ENCODE measurements around the gene PSMB8.

The PSMB8 gene

DNA sequence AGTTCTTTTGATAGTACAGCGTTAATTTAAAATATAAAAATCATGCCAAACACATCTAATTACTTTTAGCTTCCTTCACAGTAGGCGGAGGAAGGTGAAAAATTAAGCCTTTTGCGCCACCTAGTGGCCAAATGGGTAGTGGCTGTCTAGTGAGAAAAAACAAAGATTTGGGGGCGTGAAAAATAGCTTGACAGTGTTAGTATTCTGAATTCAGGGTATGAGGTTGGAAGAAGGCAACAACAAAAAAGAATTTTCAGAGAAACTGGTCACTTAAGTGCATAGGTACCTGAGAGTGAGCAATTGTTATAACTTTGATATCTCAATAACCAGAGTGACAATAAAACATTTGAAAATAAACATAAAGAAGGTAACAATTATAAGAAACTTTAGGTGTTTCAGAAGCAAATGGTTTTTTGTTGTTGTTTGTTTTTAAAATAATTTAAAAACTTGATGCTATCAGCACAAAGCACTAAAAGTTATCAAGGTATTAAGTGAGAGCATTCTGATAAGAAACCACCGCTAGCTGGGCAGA is 24.5 kb upstream of the PSMB8 start:
- Mint-ChIP-seq H3K27ac (no peak overlapping the region), H3K4me1 (ENCODE audit: low read depth) (peaks cover 16% of the 10 kb centered on the region), H3K9me3 (no peaks in the 10 kb centered on the region), H3K27me3 (peaks cover 24% of the 10 kb centered on the region), H3K36me3 (ENCODE audit: low read depth) (no peaks in the 10 kb centered on the region), H3K4me3 (no peak overlapping the region)
- intact Hi-C loops (cut with micrococcal nuclease): loop anchor here (1.0 to 10.0 kb wide), 4 partner anchors 30 to 456 kb away; partner anchors contain the start of gene TAP2

DNA sequence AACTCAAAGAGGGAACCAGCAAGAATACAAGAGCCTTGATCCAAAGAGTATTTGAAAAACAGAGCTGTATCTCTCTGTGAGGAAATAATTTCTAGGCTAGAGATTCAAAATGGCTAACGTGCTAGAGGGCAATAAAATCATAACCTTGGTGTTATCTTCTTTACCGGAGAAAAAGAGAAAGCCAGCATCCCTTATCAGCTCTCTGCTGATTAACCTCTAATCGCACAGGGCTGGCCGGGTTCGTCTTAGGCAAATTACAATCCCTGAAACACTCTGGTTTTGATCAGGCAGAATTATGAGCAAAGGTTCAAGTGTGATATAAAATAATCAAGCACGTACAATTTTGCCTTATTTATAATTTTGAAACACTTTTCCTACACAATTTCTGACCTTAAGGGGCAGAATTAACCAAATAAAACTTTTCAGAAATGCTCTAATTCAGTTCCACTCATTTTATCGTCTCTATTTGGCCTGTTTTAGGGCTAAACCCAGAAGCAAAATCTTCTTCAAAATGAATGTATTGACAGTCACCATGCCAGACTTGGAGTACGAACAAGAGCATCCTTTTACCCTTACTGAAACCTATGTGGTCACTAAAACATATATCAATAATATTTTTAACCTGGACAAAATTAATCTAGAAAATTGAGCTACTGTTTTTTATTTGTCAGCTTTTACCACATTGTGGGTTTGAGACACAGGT is 23.9 kb upstream of the PSMB8 start:
- Mint-ChIP-seq H3K36me3 (ENCODE audit: low read depth) (no peaks in the 10 kb centered on the region), H3K4me1 (ENCODE audit: low read depth) (peaks cover 22% of the 10 kb centered on the region), H3K27ac (no peak overlapping the region), H3K4me3 (no peak overlapping the region), H3K27me3 (peaks cover 21% of the 10 kb centered on the region), H3K9me3 (no peaks in the 10 kb centered on the region)
- intact Hi-C loops (cut with micrococcal nuclease): loop anchor here (1.0 to 10.0 kb wide), 4 partner anchors 29 to 455 kb away; partner anchors contain the start of gene TAP2

- Mint-ChIP-seq H3K4me3 (no peak overlapping the region), H3K9me3 (no peaks in the 10 kb centered on the region), H3K27ac (no peak overlapping the region), H3K36me3 (ENCODE audit: low read depth) (no peaks in the 10 kb centered on the region), H3K4me1 (ENCODE audit: low read depth) (peaks cover 24% of the 10 kb centered on the region), H3K27me3 (peaks cover 19% of the 10 kb centered on the region)
- intact Hi-C loops (cut with micrococcal nuclease): loop anchor here (5.0 to 10.0 kb wide), 3 partner anchors 45 to 455 kb away; no protein-coding TSS in a partner anchor
Observed at GRCh38 chr6:32867022-32867477, 23.2 kb upstream of the PSMB8 start.

- Mint-ChIP-seq H3K4me1 (ENCODE audit: low read depth) (peaks cover 24% of the 10 kb centered on the region), H3K36me3 (ENCODE audit: low read depth) (peaks cover 6% of the 10 kb centered on the region), H3K27me3 (peaks cover 13% of the 10 kb centered on the region), H3K27ac (no peak overlapping the region), H3K4me3 (no peak overlapping the region), H3K9me3 (no peaks in the 10 kb centered on the region)
- intact Hi-C loops (cut with micrococcal nuclease): loop anchor here (5.0 to 10.0 kb wide), 3 partner anchors 44 to 454 kb away; no protein-coding TSS in a partner anchor
Observed at GRCh38 chr6:32865724-32866443, 22.0 kb upstream of the PSMB8 start.

DNA sequence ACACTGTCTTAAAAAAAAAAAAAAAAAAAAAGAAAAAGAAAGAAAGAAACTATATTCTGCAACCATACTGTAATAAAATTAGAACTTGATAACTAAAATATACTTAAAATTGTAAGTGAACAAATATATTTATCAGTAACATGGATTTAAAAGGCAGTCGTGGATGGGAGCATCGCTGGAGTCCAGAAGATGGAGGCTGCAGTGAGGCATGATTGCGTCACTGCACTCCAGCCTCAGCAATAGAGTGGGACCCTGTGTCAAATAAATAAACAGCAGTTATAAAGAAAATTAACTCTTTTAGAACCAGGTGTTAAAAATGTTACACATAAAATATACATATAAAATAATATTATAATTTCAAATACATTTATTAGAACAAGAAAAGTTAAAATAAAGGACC is 18.9 kb upstream of the PSMB8 start:
- Mint-ChIP-seq H3K36me3 (ENCODE audit: low read depth) (peaks cover 38% of the 10 kb centered on the region), H3K27me3 (no peaks in the 10 kb centered on the region), H3K9me3 (no peaks in the 10 kb centered on the region), H3K27ac (no peak overlapping the region), H3K4me3 (no peak overlapping the region), H3K4me1 (ENCODE audit: low read depth) (peaks cover 36% of the 10 kb centered on the region)
- intact Hi-C loops (cut with micrococcal nuclease): loop anchor here (10.0 kb wide), 1 partner anchor 158 kb away; no protein-coding TSS in a partner anchor

DNA sequence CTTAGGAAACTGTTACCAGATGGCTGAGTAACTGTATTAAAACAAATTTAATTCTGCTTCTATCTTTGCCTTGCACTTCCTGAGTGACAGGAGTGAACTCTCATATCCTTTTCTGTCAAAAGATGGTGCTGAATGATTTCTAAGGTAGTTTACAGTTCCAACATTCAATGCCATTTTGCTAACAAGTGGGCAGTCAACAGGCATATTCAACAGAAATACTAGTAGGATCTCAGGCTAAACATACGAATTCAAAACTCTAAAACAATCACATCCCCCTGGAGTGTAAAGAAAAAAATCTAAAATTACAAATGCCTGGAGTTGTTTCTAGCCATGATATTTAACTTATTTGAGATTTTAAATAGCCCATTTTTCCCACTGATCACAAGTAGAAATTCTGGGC is 16.8 kb upstream of the PSMB8 start:
- intact Hi-C loops (cut with micrococcal nuclease): loop anchor here (10.0 kb wide), 1 partner anchor 156 kb away; no protein-coding TSS in a partner anchor
- Mint-ChIP-seq H3K27me3 (no peaks in the 10 kb centered on the region), H3K9me3 (no peaks in the 10 kb centered on the region), H3K4me3 (no peak overlapping the region), H3K4me1 (ENCODE audit: low read depth) (peaks cover 37% of the 10 kb centered on the region), H3K27ac (peak overlapping the region; percentile 8), H3K36me3 (ENCODE audit: low read depth) (peaks cover 56% of the 10 kb centered on the region)

DNA sequence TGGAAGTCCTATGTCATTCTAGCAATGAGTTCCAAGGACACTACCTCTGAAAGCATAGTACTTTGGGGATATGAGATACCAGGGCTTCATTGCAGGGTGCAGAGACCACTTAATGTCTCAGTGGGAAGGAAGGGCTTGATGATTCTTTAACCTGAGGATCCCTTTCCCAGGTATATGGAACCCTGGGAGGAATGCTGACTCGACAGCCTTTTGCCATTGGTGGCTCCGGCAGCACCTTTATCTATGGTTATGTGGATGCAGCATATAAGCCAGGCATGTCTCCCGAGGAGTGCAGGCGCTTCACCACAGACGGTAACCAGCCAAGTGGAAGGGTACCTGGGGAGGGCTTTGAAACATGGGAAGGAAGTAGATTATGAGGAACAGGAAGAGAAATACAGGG is 14.3 kb upstream of the PSMB8 start:
- Mint-ChIP-seq H3K4me1 (ENCODE audit: low read depth) (peaks cover 47% of the 10 kb centered on the region), H3K9me3 (no peaks in the 10 kb centered on the region), H3K27me3 (no peaks in the 10 kb centered on the region), H3K27ac (peak overlapping the region; percentile 16), H3K36me3 (ENCODE audit: low read depth) (peaks cover 73% of the 10 kb centered on the region), H3K4me3 (no peak overlapping the region)
- intact Hi-C loops (cut with micrococcal nuclease): no loop called here

DNA sequence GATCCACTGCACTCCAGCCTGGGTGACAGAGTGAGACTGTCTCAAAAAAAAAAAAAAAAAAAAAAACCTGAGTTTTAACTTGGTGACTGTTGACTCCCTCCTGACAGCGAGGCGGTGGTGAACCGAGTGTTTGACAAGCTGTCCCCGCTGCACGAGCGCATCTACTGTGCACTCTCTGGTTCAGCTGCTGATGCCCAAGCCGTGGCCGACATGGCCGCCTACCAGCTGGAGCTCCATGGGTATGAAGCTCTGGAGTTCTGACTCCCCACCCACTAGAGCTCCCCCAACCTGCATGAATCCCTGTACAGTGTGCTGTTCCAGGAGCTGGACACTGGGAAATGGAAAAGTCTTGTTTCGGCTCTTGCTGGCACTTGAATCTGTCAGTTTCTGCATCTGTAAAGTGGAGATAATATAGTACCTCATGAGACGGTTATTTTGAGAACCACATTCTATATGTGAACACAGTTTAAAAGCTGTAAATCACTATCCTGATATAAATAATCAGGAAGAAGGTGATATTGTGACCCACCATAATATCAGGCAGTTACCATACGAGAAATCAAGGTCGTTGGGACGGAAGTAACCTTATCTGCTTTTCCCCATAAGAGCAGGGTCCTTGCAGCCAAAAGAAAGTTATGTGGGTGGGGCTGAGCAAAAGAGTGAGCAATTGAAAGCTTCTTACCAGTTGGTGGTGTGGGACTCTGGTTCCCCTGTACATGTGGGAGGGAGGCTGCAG is 13.5 kb upstream of the PSMB8 start:
- intact Hi-C loops (cut with micrococcal nuclease): no loop called here
- no peak overlapping the region for H3K4me3 Mint-ChIP-seq
- H3K36me3 Mint-ChIP-seq (ENCODE audit: low read depth): peaks cover 81% of the 10 kb centered on the region
- H3K9me3 Mint-ChIP-seq: no peaks in the 10 kb centered on the region
- H3K27me3 Mint-ChIP-seq: no peaks in the 10 kb centered on the region
- peaks cover 48% of the 10 kb centered on the region for H3K4me1 Mint-ChIP-seq (ENCODE audit: low read depth)
- no peak overlapping the region for H3K27ac Mint-ChIP-seq

DNA sequence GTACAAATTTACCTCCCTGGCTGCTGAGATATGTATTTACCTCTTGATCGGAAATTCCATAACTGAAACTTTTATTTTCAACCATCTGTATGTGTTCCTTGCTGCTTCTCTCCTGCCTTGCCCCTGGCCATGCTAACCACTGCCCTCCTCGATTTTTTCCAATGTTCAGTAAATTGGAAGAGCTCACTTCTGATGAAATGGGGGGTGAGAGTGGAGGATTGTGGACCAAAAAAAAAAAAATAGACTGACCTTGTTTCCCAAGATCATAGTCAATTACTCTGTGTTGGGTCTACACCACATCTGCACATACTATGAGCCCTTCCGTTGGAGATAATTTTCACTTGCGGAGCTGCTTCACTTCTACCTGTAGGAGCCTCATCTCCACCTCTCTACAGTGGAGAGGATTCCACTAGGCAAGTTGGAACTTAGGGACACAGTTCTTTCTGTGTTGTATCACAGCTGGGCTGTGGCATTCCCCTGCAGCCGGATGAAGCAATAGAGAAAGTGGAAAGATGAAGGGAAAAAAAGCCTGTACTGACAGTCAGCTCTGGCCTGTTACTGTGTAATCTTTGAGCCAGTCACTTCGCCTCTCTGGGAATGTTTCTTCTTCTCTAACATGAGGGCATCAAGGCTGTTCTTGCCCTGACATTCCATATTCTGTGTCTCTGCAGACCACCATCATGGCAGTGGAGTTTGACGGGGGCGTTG is 11.8 kb upstream of the PSMB8 start:
- Mint-ChIP-seq H3K9me3 (no peaks in the 10 kb centered on the region), H3K27ac (peak overlapping the region; percentile 93), H3K4me1 (ENCODE audit: low read depth) (peaks cover 64% of the 10 kb centered on the region), H3K4me3 (peak overlapping the region; percentile 95), H3K27me3 (no peaks in the 10 kb centered on the region), H3K36me3 (ENCODE audit: low read depth) (peaks cover 90% of the 10 kb centered on the region)
- intact Hi-C loops (cut with micrococcal nuclease): loop anchor here (2.0 kb wide), 1 partner anchor 17 kb away; the partner anchor contains the start of gene TAP2

GRCh38 chr6:32854376-32855178 is 10.7 kb upstream of the PSMB8 start:
- intact Hi-C loops (cut with micrococcal nuclease): loop anchor here (2.0 kb wide), 1 partner anchor 16 kb away; the partner anchor contains the start of gene TAP2
- peak overlapping the region; percentile 95 for H3K4me3 Mint-ChIP-seq
- H3K9me3 Mint-ChIP-seq: no peaks in the 10 kb centered on the region
- H3K4me1 Mint-ChIP-seq (ENCODE audit: low read depth): peaks cover 69% of the 10 kb centered on the region
- no peaks in the 10 kb centered on the region for H3K27me3 Mint-ChIP-seq
- H3K27ac Mint-ChIP-seq: peak overlapping the region; percentile 93
- H3K36me3 Mint-ChIP-seq (ENCODE audit: low read depth): peaks cover 90% of the 10 kb centered on the region

- peaks cover 70% of the 10 kb centered on the region for H3K4me1 Mint-ChIP-seq (ENCODE audit: low read depth)
- peak within 1 kb of the TSS; percentile 95 for H3K4me3 Mint-ChIP-seq
- H3K36me3 Mint-ChIP-seq (ENCODE audit: low read depth): peaks cover 90% of the 10 kb centered on the region
- intact Hi-C loops (cut with micrococcal nuclease): loop anchor here (1.0 to 2.0 kb wide), 2 partner anchors 9 to 15 kb away; partner anchors contain the start of genes PSMB8 and TAP2
- peak within 1 kb of the TSS; percentile 93 for H3K27ac Mint-ChIP-seq
- no peaks in the 10 kb centered on the region for H3K9me3 Mint-ChIP-seq
- H3K27me3 Mint-ChIP-seq: no peaks in the 10 kb centered on the region
Observed at GRCh38 chr6:32853541-32854375, 9.9 kb upstream of the PSMB8 start, which contains the start of the genes PSMB9 and TAP1. Gene PSMB9, plus strand, starts transcription at chr6:32854192. Its CDS starts 38 bp downstream, at chr6:32854230. Gene TAP1, minus strand, starts transcription at chr6:32853704. Its CDS starts 68 bp downstream, at chr6:32853636.
